ENCODE measurements around the gene CAMK2D.

CAMK2D gene

GRCh38 chr4:113442826-113443225, 318.7 kb downstream of the CAMK2D start:
- no peak overlapping the region for H3K4me3 ChIP-seq (replicated peaks; ENCODE audit: low read depth, low read length)
- H3K36me3 ChIP-seq (ENCODE audit: control insufficient read depth, insufficient read depth, low read length), result no peaks in the 10 kb centered on the region
- no peak for DNase-seq (ENCODE audit: extremely low read depth, insufficient read length)
- no peaks in the 10 kb centered on the region for H3K27me3 ChIP-seq (replicated peaks; ENCODE audit: control insufficient read depth, insufficient read depth, low read length)
- TF ChIP-seq, protein P1, sequence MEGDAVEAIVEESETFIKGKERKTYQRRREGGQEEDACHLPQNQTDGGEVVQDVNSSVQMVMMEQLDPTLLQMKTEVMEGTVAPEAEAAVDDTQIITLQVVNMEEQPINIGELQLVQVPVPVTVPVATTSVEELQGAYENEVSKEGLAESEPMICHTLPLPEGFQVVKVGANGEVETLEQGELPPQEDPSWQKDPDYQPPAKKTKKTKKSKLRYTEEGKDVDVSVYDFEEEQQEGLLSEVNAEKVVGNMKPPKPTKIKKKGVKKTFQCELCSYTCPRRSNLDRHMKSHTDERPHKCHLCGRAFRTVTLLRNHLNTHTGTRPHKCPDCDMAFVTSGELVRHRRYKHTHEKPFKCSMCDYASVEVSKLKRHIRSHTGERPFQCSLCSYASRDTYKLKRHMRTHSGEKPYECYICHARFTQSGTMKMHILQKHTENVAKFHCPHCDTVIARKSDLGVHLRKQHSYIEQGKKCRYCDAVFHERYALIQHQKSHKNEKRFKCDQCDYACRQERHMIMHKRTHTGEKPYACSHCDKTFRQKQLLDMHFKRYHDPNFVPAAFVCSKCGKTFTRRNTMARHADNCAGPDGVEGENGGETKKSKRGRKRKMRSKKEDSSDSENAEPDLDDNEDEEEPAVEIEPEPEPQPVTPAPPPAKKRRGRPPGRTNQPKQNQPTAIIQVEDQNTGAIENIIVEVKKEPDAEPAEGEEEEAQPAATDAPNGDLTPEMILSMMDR (IDR thresholded peaks at IDR 0.05; ENCODE audit: insufficient read depth, low read length, poor library complexity, severe bottlenecking), result no peak

- TF ChIP-seq, protein P1 (IDR thresholded peaks at IDR 0.05; ENCODE audit: insufficient read depth, low read length, poor library complexity, severe bottlenecking), result no peak
- DNase-seq (ENCODE audit: extremely low read depth, insufficient read length), result no peak
- Histone ChIP-seq H3K4me3 (replicated peaks; ENCODE audit: low read depth, low read length) (no peak overlapping the region), H3K27me3 (replicated peaks; ENCODE audit: control insufficient read depth, insufficient read depth, low read length) (no peaks in the 10 kb centered on the region), H3K36me3 (ENCODE audit: control insufficient read depth, insufficient read depth, low read length) (no peaks in the 10 kb centered on the region)
Observed at GRCh38 chr4:113440371-113440770, 321.2 kb downstream of the CAMK2D start.

GRCh38 chr4:113438596-113438995, 322.9 kb downstream of the CAMK2D start:
- Histone ChIP-seq H3K36me3 (ENCODE audit: control insufficient read depth, insufficient read depth, low read length) (no peaks in the 10 kb centered on the region), H3K27me3 (replicated peaks; ENCODE audit: control insufficient read depth, insufficient read depth, low read length) (no peaks in the 10 kb centered on the region), H3K4me3 (replicated peaks; ENCODE audit: low read depth, low read length) (no peak overlapping the region)
- DNase-seq (ENCODE audit: extremely low read depth, insufficient read length), result no peak
- TF ChIP-seq, protein P1 (IDR thresholded peaks at IDR 0.05; ENCODE audit: insufficient read depth, low read length, poor library complexity, severe bottlenecking), result no peak

GRCh38 chr4:113437129-113437528, 324.4 kb downstream of the CAMK2D start:
- Histone ChIP-seq H3K27me3 (replicated peaks; ENCODE audit: control insufficient read depth, insufficient read depth, low read length) (no peaks in the 10 kb centered on the region), H3K4me3 (replicated peaks; ENCODE audit: low read depth, low read length) (no peak overlapping the region), H3K36me3 (ENCODE audit: control insufficient read depth, insufficient read depth, low read length) (no peaks in the 10 kb centered on the region)
- TF ChIP-seq, protein P1 (IDR thresholded peaks at IDR 0.05; ENCODE audit: insufficient read depth, low read length, poor library complexity, severe bottlenecking), result no peak
- DNase-seq (ENCODE audit: extremely low read depth, insufficient read length), result no peak

- H3K4me3 ChIP-seq (replicated peaks; ENCODE audit: low read depth, low read length), result no peak overlapping the region
- no peaks in the 10 kb centered on the region for H3K36me3 ChIP-seq (ENCODE audit: control insufficient read depth, insufficient read depth, low read length)
- TF ChIP-seq, protein P1 (IDR thresholded peaks at IDR 0.05; ENCODE audit: insufficient read depth, low read length, poor library complexity, severe bottlenecking), result no peak
Observed at GRCh38 chr4:113436360-113436759, 325.2 kb downstream of the CAMK2D start.

GRCh38 chr4:113435893-113436292, 325.6 kb downstream of the CAMK2D start:
- H3K36me3 ChIP-seq (ENCODE audit: control insufficient read depth, insufficient read depth, low read length), result no peaks in the 10 kb centered on the region
- DNase-seq (ENCODE audit: extremely low read depth, insufficient read length), result no peak
- TF ChIP-seq, protein P1 (IDR thresholded peaks at IDR 0.05; ENCODE audit: insufficient read depth, low read length, poor library complexity, severe bottlenecking), result no peak
- no peaks in the 10 kb centered on the region for H3K27me3 ChIP-seq (replicated peaks; ENCODE audit: control insufficient read depth, insufficient read depth, low read length)
- H3K4me3 ChIP-seq (replicated peaks; ENCODE audit: low read depth, low read length), result no peak overlapping the region

More at GRCh38 chr4:113436360-113436759, 325.2 kb downstream of the CAMK2D start:
- H3K27me3 ChIP-seq (replicated peaks; ENCODE audit: control insufficient read depth, insufficient read depth, low read length), result no peaks in the 10 kb centered on the region
- no peak for DNase-seq (ENCODE audit: extremely low read depth, insufficient read length)

Data from GM06990 (cell line).